Hypothalamus (tissue), 51 donors: ENCODE data around the gene RNASE8.
A peak's percentile ranks its signal among the peaks of the same experiment; 100 is the strongest.
"Not testable (repeated sequence)": the region's sequence is repeated elsewhere in the genome, so short reads cannot be mapped to it uniquely, and the experiment has no call there.

Experiments
- DNase-seq, 51 donors: peaks; one replicate each; lab custom pipeline; 2025; lab: John Stamatoyannopoulos, UW

Gene RNASE8

DNA sequence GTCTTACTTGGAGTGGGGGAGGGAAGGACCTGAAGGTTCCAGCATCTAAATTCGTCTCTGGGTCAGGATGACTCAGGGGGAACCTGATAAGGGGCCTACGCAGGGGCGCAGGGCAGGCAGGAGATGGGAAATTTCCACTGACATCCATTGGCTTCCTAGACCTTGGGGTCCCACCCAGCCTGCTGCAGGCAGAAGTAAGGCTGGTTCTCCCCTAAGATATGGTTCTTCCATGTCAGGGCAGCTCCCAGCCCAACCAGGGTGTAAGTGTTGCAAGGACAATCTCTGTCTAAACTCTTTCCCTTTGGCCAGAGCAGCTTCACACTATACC, 30.7 kb upstream of the RNASE8 start:
- DNase-seq = peak in 2 of 51 donors; percentile 38 to 53

DNA sequence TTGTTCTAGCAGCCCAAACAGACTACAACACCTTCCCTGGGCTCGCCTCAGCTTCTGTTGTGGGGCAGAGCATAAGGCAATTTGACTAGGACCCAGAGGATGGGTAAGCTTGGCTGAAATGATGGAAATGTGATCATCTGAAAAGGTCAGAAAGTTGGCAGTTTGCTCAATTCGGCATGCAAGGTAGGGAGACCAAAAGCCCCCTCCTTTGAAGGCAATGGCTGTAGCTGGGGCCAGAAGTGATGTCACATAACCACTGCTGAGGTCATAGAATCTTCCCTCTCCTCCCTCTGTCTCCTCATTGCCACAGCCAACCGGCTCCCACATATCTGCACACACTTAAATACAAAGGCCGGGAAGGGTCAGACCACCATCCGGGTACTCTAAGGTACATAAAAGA, 27.7 kb upstream of the RNASE8 start, which contains the start of gene TPPP2:
TPPP2 (plus strand) TSS at position 301 of the 400 bp plus-strand sequence. CDS start 365 bp downstream, outside the sequence.
- DNase-seq = no peak

GRCh38 chr14:21030531-21030930, 27.1 kb upstream of the RNASE8 start:
- DNase-seq = no peak

GRCh38 chr14:21032326-21033132, 25.1 kb upstream of the RNASE8 start:
- DNase-seq = peak in 3 of 51 donors; percentile 9 to 25 (median 20)

DNA sequence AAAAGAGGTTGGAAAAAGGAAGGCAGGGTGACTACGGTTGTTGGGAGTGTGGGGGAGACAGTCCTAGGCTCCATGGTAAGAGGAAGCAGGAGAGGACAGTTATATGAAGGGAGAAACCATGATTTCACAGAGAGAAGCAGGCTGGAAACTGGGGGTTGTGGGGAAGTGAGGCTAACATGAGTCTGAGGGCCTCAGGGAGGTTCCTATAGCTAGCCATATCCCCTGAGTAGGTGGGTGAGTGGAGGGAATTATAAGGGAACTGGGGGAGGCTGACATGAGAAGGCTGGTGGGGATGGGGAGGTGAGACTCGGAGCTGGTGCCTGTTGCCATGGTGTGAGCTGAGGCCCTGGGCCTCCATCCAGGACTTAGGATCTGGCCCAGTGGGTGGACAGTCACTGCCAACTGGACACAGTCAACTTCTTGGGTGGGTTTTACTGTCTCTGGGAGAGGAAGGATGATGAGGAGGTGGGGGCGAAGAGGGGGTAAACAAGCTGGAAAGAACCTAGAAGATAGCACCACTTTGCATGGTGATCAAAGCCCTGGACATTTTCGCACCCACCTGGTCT, 24.4 kb upstream of the RNASE8 start:
- DNase-seq = peak in 15 of 51 donors; percentile 10 to 59 (median 30)

DNA sequence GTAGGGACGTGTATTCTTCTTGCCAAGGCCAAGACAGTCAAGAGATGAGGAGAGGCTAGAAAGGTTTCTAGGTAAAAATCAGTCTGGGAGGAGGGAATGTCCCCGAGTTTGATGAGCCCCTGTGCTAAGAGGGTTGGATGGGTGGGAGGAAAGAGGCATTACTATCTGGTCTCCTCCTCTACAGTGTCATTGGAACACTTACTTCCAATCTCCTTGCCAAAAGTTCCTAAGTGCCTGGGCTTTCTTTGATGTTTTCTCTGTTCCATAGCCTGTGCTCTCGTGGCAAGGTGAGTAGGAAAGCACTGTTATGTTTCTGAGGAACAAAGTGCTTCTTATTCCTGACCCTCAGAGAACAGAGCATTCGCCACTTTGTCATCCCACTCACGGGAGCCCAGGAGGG, 22.9 kb upstream of the RNASE8 start, which contains the start of gene RNASE13:
RNASE13 (minus strand) TSS at position 101 of the 400 bp plus-strand sequence. CDS start 519 bp downstream, outside the sequence.
- no peak for DNase-seq

GRCh38 chr14:21036751-21037150, 20.9 kb upstream of the RNASE8 start:
- peak in 13 of 51 donors; percentile 14 to 37 (median 19) for DNase-seq

DNA sequence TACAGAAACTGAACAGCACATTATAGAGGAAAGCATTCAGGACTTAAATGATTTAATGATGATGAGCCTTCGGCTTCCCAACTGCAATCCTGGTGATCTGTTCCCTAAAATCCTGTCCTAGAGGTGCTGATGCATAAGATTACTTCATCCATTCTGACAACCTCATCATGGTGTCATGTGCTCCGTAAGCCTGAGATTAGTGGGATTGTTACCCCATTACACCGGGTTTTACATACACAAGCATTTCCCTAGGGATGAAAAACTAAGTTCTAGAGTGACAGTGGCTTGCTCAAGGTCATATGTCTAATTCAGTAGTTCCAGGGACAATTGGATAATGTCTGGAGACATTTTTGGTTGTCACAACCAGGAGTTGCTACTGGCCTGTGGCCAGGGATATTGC, 20.5 kb upstream of the RNASE8 start:
- DNase-seq = no peak

DNA sequence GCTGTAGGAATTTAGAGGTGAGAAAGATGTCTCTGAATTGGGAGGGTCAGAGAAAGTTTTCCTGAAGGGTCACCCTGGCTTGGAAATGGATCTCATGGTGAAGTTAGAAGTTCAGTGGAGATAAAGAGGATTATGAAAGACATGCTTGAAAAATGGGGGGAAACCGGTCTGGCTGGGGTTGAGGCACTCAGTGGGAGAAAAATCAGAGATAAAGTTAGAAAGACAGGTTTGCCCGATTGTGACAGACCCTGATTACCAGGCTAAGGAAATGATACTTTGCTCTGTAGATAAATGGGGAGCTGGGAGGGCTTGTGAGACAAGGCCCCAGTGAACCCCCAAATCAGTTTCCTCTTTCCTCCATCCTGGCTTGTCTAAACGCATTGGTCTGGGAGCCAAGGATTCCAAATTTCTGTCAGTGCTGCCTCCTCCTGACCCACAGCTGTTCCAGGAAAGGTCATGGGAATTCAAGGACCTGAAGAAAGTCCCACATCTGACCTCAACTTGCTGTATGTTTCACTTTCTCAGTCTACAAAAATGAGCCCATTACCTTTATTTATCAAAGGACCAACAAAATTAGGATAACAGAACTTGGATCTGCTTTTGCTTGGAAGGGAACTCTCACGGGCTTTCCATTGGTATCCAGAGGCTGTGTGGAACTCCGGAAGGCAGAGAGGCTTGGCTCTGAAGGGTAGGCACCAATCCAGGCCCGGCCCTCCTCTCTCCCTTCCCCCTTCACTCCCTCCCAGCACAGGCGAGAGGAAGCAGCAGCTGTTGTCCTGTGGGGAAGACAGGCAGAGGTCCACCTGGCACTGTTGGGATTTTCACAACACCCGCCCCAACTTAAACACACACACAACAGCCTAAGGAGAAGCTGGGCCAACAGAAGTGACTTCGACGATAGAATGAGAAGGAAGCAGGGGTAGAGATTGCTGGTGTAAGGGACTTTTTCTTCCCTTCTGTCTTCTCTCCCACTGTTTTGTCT, 18.9 kb upstream of the RNASE8 start:
- peak in 49 of 51 donors; percentile 12 to 91 (median 69) for DNase-seq

- DNase-seq = peak in 34 of 51 donors; percentile 12 to 76 (median 42)
Observed at GRCh38 chr14:21039585-21040369, 17.8 kb upstream of the RNASE8 start.

DNA sequence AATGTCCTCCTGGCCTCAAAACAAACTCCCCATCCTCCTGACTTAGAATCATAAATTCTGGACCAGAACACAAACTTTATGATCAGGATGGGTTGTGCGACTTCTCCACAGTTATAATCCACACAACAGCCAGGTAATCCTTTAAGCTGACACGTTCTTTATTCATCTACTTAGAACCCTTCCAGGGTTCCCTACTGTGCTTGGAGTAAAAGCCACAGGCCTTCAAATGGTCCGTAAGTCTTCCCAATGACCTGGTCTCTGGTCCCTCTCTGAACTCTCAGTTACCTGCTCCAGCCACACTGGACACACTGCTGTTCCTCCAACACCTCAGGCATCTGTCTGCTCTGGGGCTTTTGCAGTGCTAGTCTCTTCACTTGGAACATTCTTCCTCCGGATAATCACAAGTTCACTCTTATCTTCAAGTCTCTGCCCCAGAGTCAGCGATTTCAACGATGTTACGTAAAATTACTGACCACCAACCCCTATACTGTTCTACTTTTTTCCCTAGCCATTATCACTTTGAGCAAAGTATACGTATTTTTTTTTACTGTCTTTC, 17.2 kb upstream of the RNASE8 start:
- no peak for DNase-seq

DNA sequence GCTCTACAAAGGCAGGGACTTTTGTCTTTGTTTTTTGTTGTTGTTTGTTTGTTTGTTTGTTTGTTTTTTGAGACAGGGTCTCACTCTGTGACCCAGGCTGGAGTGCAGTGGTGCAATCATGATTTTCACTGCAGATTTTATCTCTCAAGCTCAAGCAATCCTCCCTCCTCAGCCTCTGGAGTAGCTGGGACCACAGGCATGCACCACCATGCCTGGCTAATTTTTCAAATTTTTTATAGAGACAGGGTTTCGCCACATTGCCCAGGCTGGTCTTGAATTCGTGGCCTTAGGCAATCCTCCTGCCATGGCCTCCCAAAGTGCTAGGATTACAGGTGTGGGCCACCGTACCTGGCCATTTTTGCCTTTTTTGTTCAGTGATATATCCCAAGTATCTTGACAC, 16.7 kb upstream of the RNASE8 start:
- not testable (repeated sequence) for DNase-seq

DNA sequence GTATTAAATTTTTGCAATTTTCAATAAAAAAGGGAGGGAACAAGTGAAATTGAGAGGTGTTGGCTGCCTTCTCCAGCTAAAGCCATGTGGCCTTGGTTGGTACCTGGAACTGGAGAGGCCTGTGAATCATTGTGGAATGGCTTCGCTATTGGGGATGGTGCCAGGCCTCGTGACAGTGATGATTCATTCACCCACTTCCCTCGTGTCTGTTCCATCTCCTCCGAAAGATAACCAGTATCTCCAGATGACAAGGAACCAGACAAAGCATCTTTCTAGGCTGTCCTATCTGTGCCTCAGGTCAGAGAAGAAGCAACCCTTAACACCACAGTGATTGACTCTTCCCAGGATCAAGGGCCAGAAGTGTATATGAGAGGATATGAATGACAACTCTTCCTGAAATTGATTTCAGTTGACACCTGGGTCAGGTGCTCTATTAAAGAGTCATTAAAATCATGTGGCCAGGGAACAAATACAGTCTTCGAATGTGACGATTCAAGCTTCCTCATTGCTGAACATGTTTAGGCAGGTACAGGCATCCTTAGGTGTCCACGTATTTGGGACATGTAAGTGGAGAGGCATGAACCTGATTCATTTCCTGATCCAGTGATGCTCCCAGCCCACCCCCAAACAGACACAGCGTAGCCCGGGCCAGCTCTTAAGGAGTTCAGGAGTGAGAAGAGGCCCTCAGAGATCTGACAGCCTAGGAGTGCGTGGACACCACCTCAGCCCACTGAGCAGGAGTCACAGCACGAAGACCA, 15.8 kb upstream of the RNASE8 start, which contains the start of gene RNASE7:
RNASE7 (plus strand) TSS at position 687 of the 758 bp plus-strand sequence. CDS start 631 bp downstream, outside the sequence.
- DNase-seq = peak in 1 of 51 donors; percentile 37

- DNase-seq = peak in 30 of 51 donors; percentile 4 to 75 (median 44)
Observed at GRCh38 chr14:21042918-21043317, 14.7 kb upstream of the RNASE8 start.

DNA sequence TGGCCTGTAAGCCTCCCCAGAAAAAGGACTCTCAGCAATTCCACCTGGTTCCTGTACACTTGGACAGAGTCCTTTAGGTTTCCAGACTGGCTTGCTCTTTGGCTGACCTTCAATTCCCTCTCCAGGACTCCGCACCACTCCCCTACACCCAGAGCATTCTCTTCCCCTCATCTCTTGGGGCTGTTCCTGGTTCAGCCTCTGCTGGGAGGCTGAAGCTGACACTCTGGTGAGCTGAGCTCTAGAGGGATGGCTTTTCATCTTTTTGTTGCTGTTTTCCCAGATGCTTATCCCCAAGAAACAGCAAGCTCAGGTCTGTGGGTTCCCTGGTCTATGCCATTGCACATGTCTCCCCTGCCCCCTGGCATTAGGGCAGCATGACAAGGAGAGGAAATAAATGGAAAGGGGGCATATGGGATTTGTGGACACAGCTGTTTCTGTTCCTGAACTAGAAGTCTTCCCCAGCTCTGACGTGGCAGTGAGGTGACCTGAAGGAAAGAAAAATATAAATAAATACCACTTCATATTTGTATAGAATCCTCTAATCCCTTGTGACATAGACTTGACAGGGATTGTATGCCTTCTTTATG, 14.1 kb upstream of the RNASE8 start:
- DNase-seq = no peak

GRCh38 chr14:21043974-21044618, 13.5 kb upstream of the RNASE8 start:
- DNase-seq = no peak

GRCh38 chr14:21047378-21047781, 10.2 kb upstream of the RNASE8 start:
- DNase-seq = no peak

DNA sequence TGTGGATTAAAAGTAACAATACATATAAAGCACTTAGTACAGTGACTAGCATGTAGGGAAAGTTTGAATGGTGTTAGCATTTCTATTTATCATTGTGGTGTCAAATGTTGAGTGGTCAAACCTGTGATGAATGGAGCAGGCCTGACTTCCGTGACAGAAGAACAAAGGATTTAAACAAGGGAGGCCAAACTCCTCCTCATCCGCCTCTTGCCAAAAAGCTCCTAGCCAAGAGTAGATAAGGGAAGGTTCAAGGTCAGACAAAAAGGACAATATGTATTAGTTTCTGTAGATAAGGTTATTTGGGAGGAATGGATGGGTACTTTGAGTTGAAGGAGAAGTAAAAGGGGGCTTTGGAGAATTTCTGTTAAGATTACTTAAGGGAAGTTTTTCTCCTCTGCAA, 9.0 kb upstream of the RNASE8 start:
- no peak for DNase-seq
